GM03348 (cell line): ENCODE measurements around the gene DNM2.
"Not testable (repeated sequence)": the region's sequence is repeated elsewhere in the genome, so short reads cannot be mapped to it uniquely, and the experiment has no call there.

Experiments used
- DNase-seq: peaks from one replicate; pipeline ENCODE4 v3.0.0; 2012; ENCODE audit warnings: low spot score

Gene DNM2

DNA sequence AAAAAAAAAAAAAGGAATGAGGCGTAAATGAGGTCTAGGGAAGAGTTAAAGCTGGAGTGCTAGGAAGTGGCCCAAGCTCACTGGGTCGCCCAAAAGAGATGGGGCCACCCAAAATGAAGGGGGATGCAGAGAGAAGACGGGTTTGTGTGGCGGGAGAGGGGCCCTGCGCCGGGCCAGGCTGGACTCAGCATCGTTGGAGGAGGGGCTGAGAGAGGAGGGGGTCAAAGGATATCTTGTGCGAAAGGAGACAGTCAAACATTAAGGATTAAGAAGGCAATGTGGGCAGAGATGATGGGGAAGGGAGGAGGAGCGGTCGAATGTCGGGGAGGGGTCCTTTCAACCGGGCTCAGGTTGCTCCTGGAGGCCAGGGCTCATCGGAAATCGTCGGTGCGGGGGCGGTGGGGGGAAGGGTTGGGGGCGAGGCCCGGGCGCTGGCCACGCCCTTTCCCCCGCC, 152.6 kb downstream of the DNM2 start:
- DNase-seq: no peak

- peak; percentile 100 for DNase-seq
Measured at GRCh38 chr19:10870955-10871603, 153.2 kb downstream of the DNM2 start, which contains the start of gene CARM1. Gene CARM1 (plus strand): TSS chr19:10871553. CDS start chr19:10871703, 150 bp downstream.

- peak; percentile 60 for DNase-seq
Measured at GRCh38 chr19:10871711-10872545, 154.0 kb downstream of the DNM2 start.

DNA sequence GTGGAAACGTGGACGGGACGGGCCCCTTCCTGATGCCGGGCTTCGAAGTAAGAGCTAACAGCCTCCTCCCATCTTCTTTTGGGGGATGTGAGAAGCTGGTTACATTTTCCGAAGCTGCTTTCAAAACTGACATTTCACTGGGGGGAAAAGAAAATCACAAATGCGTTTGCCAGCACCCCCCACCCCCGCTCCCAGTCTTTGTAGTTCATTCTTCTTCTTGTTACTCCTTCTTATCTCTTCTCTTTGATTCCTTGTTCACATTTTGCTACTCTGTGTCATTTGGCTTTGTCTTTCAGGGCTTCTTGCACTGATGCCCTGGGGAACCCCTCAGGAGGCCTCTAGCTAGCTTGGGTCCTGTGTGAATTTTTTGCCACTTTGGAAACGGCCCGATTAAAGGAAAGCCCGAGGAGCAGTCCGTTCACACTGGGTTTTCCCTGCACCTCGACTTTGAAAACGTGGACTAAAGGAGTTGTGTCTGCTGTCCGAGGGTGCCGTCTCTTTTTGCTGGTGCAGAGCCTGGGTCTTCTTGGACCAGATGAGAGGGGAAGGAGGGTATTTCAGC, 154.7 kb downstream of the DNM2 start:
- DNase-seq: no peak

GRCh38 chr19:10874024-10874423, 156.1 kb downstream of the DNM2 start:
- no peak for DNase-seq

DNA sequence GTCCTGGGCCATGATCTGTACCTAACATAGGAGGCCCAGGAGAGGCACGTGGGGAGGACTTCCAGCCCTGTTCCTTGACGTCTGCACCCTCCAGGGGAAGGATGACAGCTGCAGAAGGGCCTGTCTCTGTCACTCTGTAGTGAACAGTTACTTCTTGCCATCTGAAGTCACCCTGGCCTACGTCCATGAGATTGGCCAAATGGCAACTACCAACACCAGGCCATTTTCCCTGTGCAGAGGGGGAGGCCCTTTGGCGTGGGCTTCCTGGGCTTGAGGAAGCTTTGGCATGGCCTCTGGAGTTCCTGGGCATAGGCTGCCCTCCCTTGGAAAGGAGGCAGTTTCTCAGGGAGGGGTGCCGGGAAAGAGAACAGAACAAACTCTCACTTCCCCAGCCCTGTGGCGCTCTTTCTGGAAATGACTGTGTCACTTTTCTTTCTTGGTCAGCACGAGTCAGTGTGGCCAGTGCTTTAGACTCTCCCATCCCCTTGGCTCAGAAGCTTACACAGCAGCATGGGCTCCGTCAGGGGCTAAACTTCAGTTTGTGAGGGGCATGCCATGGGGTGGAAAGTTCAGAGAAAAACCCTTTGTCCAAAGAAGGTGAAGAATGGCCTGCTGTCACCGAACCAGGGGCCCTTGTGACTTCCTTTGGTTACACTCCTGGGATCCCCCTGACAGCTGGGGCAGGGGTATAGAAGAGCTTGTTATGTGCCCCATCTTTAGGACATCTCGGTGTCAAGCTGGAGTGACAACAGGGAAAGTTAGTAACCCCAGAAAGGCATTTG, 158.8 kb downstream of the DNM2 start:
- no peak for DNase-seq

GRCh38 chr19:10877608-10878007, 159.7 kb downstream of the DNM2 start:
- DNase-seq: not testable (repeated sequence)

GRCh38 chr19:10878253-10878652, 160.4 kb downstream of the DNM2 start:
- DNase-seq: no peak
